HG03175 (cell line): ENCODE data around the gene PPP1R7.

Experiments
- ATAC-seq: cut with Tn5 transposase; IDR thresholded peaks from one replicate; pipeline ENCODE4 v1.9.1; 2021; ENCODE audit warnings: mild to moderate bottlenecking, moderate library complexity; ENCODE audit not compliant: unreplicated experiment

Gene PPP1R7

DNA sequence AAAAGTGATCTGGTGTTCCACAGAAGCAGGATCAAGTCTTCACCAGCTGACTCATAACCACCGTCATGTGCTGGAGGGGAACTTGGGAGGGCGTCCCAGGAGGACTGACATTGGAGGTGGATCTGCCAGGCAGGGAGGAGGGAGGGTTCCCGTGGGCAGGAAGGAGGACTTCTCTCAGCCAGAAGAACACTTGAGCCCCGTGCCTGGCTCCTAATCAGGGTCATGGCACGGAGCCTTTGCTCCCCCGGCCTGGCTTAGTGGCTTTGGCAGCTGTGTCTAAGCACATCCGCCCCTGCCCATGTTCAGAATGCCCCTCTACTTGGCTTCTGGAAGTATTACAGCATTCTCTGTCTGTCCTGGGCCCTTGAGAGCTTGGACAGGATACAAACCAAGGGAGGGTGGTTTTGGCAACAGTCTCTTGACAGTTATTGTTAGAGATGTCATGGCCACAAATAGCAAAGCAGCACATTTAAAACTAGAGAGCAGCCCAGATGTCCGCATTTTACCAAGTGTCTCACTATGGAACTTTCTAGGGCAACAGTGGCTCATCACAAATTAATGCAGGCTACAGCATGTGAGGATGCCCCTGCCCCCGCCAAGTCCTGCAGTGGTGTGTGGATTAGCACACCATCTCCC is 11.5 kb downstream of the PPP1R7 start:
- no peak for ATAC-seq

GRCh38 chr2:241163601-241164118 is 13.4 kb downstream of the PPP1R7 start:
- ATAC-seq = no peak

DNA sequence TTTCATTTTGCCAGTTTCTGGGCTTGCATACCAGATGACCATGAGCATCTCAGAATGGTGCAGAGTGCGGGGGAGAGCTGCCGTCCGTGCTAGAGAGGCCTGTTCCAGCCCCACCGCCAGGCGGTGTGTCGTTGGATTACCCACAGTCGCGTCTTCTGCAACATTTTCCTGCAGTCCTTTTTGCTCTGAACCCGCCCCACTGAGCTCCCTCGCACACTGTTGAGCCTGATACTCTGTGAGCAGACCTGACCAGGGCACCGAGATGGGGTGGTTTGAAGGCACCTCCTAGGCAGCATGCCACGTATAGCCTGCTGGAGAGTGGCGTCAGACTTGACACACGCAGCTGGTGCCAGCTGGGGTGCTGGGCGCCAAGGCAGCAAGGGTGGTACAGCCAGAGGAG is 18.1 kb downstream of the PPP1R7 start:
- ATAC-seq = no peak

DNA sequence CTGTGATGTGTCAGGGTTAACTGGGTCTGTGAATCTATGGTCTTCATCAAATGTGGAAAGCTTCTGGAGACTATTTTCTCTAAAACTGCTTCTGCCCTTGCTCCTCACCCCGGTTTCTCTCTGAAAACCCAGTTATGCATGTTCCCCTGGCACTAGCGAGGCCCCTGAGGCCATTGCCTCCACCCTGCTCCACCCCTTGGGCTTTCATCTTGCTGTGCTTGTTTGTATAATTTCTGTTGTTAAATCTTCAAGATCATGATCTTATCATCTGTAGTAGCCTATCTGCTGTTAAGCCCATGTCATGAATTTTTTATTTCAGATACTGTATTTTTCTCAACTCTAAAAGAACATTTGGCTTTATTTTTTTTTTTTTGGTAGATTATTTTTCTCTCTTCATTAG is 23.3 kb downstream of the PPP1R7 start:
- no peak for ATAC-seq

GRCh38 chr2:241177526-241178334 is 27.5 kb downstream of the PPP1R7 start:
- no peak for ATAC-seq

GRCh38 chr2:241178961-241179360 is 28.7 kb downstream of the PPP1R7 start:
- no peak for ATAC-seq

DNA sequence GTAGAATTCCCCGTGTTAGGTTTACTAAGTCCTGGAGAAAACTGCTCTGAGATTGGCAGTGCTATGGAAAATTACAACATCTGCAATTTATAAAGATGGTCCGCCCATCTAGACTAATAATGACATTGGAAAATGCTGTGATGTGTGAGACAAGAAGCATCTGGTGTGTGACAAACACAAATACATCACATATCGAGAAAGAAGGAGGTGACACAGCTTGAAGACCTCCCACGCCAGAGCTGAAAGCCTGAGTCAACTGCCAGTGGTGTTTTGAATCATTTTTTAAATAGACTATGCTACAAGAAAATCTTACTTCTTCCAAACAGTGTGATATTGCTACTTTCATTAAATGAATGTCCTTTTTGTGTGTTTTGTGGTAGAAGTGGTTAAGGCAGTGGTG is 29.6 kb downstream of the PPP1R7 start:
- no peak for ATAC-seq

DNA sequence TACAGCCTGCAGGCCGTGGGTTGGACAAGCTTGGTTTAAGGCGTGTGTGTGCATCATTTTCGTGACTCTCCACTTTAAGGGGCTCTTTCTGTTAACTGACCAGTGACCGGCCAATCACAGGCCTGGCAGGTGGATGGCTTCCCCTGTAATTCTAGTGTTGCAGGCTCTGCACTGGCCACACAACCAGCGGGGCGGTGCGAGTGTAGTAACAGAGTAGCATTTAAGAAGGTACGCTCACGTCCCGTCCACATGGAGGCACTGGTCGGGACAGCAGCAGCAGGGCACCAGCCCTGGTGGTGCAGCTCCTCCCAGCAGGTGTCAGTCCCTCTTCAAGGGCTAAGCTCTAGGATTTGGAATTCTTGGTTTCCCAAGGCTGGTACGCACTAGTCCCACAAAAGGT is 30.2 kb downstream of the PPP1R7 start:
- no peak for ATAC-seq

- no peak for ATAC-seq
Measured at GRCh38 chr2:241182126-241182525, 31.9 kb downstream of the PPP1R7 start.

DNA sequence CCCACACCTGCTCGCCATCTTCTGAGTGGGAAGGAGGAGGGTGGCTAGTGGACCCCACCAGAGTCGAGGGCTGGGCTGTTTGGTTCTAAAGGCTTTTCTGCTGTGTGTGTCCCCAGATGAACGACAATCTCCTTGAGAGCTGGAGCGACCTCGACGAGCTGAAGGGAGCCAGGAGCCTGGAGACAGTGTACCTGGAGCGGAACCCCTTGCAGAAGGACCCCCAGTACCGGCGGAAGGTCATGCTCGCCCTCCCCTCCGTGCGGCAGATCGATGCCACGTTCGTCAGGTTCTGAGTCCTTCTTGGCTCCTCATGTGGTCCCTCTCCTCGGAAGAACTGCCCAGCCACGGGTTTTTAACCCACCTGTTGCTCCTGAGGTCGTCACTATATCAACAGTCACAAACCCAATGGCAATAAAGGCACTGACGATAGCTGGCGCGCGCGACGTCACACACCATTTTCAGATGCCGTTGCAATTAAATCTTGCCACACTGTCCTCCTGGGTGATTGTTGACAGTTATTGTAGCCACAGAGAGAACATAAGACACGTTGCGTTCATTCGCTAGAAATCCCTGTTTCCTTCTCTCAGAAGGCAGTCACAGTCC is 32.4 kb downstream of the PPP1R7 start:
- ATAC-seq = no peak

- ATAC-seq = no peak
Measured at GRCh38 chr2:241183221-241183620, 33.0 kb downstream of the PPP1R7 start.

DNA sequence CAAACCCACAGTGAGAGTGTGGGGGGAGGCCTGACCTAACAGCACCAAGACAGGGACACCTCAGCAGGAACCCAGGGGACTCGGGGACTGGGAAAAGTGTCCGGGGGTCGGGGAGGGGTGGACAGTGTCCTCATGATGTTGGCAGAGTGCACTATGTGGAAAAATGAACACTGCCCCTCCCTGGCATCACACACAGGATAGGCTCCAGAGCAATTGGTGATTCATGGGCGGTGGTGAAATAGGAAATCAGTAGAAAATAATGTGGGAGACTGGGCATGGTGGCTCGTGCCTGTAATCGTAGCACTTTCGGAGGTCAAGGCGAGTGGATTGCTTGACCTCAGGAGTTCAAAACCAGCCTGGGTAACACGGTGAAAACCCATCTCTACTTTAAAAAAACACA is 34.6 kb downstream of the PPP1R7 start:
- no peak for ATAC-seq

GRCh38 chr2:241185961-241186360 is 35.7 kb downstream of the PPP1R7 start:
- no peak for ATAC-seq

DNA sequence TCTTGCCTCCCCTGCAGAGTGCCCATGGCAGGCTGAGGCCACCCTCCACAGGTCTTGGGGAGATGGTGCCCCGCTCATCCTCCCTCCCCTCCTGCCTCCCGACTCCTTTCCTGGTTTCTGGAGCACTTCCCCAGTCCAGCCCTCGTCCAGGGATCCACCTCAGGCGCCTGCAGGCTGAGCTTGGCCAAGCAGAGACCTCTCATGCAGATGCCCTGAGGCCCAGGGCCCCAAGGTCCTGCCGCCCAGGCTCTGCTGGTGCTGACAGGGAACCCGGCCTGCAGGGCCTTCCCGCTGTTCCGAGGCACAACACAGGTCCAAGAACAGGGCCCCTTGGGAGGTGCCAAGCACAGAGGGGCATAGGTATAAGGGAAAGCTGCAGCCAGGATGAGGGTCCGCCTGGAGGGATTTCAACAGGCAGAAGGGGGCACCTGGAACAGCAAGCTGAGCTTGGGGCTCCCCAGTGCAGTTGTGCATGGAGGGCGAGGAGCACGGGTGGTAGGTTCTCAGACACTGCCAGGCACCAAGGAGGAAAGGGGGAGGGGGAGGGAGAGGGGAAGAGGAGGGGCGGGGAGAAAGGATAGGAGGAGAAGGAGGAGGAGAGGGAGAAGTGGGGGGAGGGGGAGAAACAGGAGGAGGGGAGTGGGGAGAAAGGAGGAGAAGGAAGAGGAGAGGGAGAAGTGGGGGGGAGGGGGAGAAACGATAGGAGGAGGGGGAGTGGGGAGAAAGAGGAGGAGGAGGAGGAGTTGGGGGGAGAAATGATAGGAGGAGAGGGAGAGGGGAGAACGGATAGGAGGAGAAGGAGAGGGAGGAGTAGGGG is 37.0 kb downstream of the PPP1R7 start:
- ATAC-seq = no peak

GRCh38 chr2:241187918-241188234 is 37.6 kb downstream of the PPP1R7 start:
- ATAC-seq = no peak

DNA sequence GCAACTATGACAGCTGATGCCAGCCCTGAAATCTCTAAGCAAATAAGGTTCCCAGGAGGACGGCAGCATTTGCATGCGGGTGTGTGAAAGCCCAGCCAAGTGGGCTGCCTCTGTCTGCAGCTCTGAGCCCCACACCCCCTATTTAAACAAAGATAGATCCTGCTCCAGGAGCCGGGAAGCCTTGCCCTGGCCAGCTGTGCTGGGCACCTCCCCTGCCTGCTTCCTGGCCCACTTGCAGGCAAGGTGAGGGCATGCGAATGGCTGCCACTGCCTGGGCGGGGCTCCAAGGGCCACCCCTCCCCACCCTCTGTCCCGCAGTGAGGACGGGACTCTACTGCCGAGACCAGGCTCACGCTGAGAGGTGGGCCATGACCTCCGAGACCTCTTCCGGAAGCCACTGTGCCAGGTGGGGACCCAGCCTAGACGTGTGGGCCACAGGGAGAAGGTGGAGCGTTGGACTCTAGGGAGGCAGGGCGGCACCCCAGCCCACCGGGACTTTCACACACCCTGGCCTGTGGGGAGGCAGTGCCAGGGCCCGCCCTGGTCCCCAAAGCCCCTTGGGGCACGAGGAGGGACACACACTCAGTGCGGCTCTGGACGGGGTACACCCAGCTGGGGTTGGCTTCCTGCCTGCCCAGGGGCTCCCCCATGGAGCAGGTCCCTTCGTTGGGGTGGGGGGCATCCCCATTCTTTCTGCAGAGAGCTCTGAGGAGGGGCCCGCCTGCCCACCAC is 38.3 kb downstream of the PPP1R7 start, which contains the start of gene ANO7:
ANO7 (plus strand) TSS at position 317 of the 732 bp plus-strand sequence. CDS start 1,387 bp downstream, outside the sequence.
- no peak for ATAC-seq

DNA sequence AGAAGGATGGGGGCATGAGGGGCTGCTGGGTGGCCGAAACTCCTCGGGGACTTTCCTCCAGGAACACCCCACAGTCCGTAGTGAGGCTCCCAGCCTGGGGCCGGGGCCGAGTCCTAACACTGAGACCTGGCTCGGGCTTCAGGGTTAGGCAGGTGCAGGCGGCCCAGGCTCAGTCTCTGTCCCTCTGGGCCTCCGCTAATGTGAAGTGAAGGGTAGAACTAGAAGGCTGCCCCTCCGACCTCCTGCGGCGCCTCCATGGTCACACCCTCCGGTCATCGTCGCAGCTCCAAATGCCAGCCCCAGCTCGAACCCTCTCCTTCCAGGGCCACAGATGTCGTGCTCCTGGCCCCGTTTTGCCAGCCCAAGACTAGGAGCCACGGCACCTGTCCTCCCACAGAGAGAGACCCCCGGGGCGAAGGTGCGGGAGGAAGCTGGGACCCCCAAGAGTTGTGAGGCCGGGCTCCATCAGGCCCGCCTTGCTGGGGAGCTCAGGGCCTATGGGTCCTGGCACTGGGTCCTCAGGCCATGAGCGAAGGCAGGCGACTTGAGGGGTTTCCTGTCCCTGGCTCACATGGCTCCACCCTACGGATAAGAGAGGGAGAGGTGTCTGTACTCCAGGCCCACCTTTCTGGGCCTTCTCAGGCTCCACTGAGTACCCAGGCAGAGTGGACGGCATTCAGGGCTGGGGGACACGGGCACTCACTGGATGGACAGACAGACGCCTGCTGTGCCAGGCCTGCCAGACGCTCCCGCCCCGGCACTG is 39.0 kb downstream of the PPP1R7 start:
- no peak for ATAC-seq

GRCh38 chr2:241189856-241190201 is 39.6 kb downstream of the PPP1R7 start:
- no peak for ATAC-seq

GRCh38 chr2:241190291-241190981 is 40.2 kb downstream of the PPP1R7 start:
- ATAC-seq = no peak
